Stomach (tissue), 4 donors: ENCODE results near the gene ZNF576.

Experiments
- CTCF ChIP-seq, 7 experiments: fragments of 450-650 bp in 4 of 7; fragments of 200-600 bp in 3 of 7; sonication (generic) in 3 of 7; IDR thresholded peaks; one replicate each; pipeline ENCODE4 v1.5.1; 2016 to 2019; ENCODE audit warnings: antibody characterized with exemption in 7 of 7, control low read depth in 2 of 7, mild to moderate bottlenecking in 1 of 7
- POLR2A ChIP-seq, 4 donors: fragments of 450-650 bp; IDR thresholded peaks; one replicate each; pipeline ENCODE4 v1.6.1; 2016; ENCODE audit warnings: antibody characterized with exemption in 4 of 4, control low read depth in 2 of 4, mild to moderate bottlenecking in 1 of 4, moderate library complexity in 1 of 4
- POLR2AphosphoS5 ChIP-seq, 3 donors: sonication (generic); formaldehyde crosslinking; IDR thresholded peaks; one replicate each; pipeline ENCODE4 v1.6.1; 2016; ENCODE audit warnings: antibody characterized with exemption in 3 of 3

DNA sequence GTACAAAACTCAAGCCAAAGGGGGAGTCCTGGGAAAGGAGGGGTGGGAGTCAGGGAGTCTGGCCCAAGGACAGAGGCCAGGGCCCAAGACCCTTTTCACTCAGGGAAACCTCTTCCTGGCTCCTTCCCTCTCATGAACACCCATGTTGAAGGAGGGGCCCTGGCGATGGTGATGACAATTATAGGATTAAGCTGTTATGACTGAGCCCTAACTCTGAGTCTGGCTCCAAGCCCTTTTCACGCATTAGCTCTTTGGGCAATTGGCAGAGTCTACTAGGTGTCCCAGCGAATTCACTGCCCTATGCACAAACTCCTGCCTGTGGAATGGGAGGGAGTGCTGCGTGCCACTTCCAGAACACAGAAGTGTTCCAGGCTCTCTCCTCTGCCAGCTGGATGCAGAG lies 42.7 kb upstream of the ZNF576 start:
- TF ChIP-seq POLR2A (IDR thresholded peaks at IDR 0.05) (no peak), POLR2AphosphoS5 (IDR thresholded peaks at IDR 0.05) (no peak), CTCF (IDR thresholded peaks at IDR 0.05) (no peak)
